GM12878 (cell line): ENCODE data around the gene GRXCR1. TPM values are rescaled to one million over a fixed set of nuclear protein-coding genes. Genes with fewer than 3 reads are reported as not detected.

ENCODE experiments used
- CBX3 ChIP-seq: fragments of 200-600 bp; sonication (generic); IDR thresholded peaks from 2 replicates; pipeline ENCODE4 v1.6.1; 2016; ENCODE audit warnings: low read depth, borderline replicate concordance
- DPF2 ChIP-seq: fragments of 450-650 bp; IDR thresholded peaks from 2 replicates; pipeline ENCODE4 v1.6.1; 2017; ENCODE audit warnings: mild to moderate bottlenecking
- MEF2B ChIP-seq: fragments of 450-650 bp; IDR thresholded peaks from 2 replicates; pipeline ENCODE4 v1.6.1; 2018; ENCODE audit warnings: mild to moderate bottlenecking, moderate library complexity; ENCODE audit not compliant: partially characterized antibody, poor library complexity, severe bottlenecking
- RAD51 ChIP-seq: fragments of 450-650 bp; IDR thresholded peaks from 2 replicates; pipeline ENCODE4 v1.6.1; 2016; ENCODE audit warnings: moderate library complexity, mild to moderate bottlenecking, inconsistent platforms
- SRF ChIP-seq, 2 experiments: IDR thresholded peaks; 2 replicates each; pipeline ENCODE4 v1.6.1; 2011; ENCODE audit warnings: low read depth in 2 of 2, low read length in 2 of 2, mild to moderate bottlenecking in 1 of 2, moderate library complexity in 1 of 2
- TBL1XR1 ChIP-seq: IDR thresholded peaks from 2 replicates; pipeline ENCODE4 v1.6.1; 2012; ENCODE audit warnings: low read depth, low read length, improper control_type of control experiment
- TCF12 ChIP-seq: IDR thresholded peaks from 2 replicates; pipeline ENCODE4 v1.6.1; 2011; ENCODE audit warnings: low read depth, mild to moderate bottlenecking, low read length
- USF1 ChIP-seq: IDR thresholded peaks from 2 replicates; pipeline ENCODE4 v1.6.1; 2011; ENCODE audit warnings: borderline replicate concordance, low read depth, mild to moderate bottlenecking, moderate library complexity, mixed read lengths, low read length; ENCODE audit not compliant: insufficient read depth; ENCODE audit errors: extremely low read length
- polyA plus RNA-seq, 11 experiments: library from polyadenylated mRNA; depleted of rRNA in 4 of 11; unstranded in 6 of 11; stranded (reverse) in 5 of 11; fragments of >200 nt; fragmentation: Nextera tagmentation in 4 of 11; fragmentation: Illumina TruSeq in 1 of 11; extraction: Ambion mirVana in 4 of 11; extraction: Trizol in 1 of 11; gene quantifications; 1 replicate in 1 of 11; 2 replicates in 10 of 11; pipeline versions ENCODE4 v1.2.1 to v1.2.3, GENCODE V29; 2011 to 2016; ENCODE audit warnings: inconsistent platforms in 2 of 11, missing spikeins in 2 of 11, low read depth in 1 of 11
- total RNA-seq, 4 experiments: library from RNA; depleted of rRNA in 3 of 4; stranded (reverse); fragments of >200 nt in 3 of 4; fragmentation: Illumina TruSeq in 1 of 4; extraction: Trizol in 1 of 4; gene quantifications; 2 replicates each; pipeline versions ENCODE4 v1.2.1 to v1.2.3, GENCODE V29; 2013 to 2021
- TF ChIP-seq, protein P1 (sequence below): fragments of 450-650 bp; conservative IDR thresholded peaks from 2 replicates; pipeline ENCODE4 v1.6.1; 2017; ENCODE audit warnings: mild to moderate bottlenecking, moderate library complexity
- TF ChIP-seq, protein P2 (sequence below): fragments of 450-650 bp; formaldehyde crosslinking; IDR thresholded peaks from 2 replicates; pipeline ENCODE4 v1.4.0; 2020; ENCODE audit warnings: mild to moderate bottlenecking, moderate library complexity

Gene GRXCR1
- total and polyA plus RNA-seq, 10 of the 15 experiments (the other 5 are each of a cell fraction or from before 2014, with no cell fraction given) = not detected

DNA sequence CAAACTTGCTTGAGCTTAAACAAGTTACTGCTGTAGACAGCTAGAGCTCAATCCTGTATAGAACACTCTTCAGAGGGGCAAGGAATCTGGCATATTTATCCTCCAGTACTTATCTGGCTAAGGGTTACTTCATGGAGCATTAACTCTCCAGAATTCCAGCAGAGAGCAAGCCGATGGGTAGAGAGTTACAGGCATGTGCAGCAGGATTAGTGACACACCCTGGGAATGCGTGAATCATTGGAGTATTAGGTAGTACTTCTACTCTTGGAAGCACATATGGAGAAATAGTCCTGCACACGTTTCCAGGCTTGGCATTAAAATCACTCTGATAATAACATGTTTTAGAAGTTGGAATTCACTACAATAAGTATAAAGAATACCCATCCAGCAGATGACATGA lies 35.4 kb downstream of the GRXCR1 start (continued):
- TF ChIP-seq RAD51 (no peak), CBX3 (no peak), SRF (IDR thresholded peaks at IDR 0.05; ENCODE audit: low read depth in 2 of 2, low read length in 2 of 2) (no peak), MEF2B (no peak), TCF12 (no peak), DPF2 (no peak), TBL1XR1 (no peak), USF1 (no peak)
- TF ChIP-seq, protein P1, sequence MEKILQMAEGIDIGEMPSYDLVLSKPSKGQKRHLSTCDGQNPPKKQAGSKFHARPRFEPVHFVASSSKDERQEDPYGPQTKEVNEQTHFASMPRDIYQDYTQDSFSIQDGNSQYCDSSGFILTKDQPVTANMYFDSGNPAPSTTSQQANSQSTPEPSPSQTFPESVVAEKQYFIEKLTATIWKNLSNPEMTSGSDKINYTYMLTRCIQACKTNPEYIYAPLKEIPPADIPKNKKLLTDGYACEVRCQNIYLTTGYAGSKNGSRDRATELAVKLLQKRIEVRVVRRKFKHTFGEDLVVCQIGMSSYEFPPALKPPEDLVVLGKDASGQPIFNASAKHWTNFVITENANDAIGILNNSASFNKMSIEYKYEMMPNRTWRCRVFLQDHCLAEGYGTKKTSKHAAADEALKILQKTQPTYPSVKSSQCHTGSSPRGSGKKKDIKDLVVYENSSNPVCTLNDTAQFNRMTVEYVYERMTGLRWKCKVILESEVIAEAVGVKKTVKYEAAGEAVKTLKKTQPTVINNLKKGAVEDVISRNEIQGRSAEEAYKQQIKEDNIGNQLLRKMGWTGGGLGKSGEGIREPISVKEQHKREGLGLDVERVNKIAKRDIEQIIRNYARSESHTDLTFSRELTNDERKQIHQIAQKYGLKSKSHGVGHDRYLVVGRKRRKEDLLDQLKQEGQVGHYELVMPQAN = no peak
- TF ChIP-seq, protein P2, sequence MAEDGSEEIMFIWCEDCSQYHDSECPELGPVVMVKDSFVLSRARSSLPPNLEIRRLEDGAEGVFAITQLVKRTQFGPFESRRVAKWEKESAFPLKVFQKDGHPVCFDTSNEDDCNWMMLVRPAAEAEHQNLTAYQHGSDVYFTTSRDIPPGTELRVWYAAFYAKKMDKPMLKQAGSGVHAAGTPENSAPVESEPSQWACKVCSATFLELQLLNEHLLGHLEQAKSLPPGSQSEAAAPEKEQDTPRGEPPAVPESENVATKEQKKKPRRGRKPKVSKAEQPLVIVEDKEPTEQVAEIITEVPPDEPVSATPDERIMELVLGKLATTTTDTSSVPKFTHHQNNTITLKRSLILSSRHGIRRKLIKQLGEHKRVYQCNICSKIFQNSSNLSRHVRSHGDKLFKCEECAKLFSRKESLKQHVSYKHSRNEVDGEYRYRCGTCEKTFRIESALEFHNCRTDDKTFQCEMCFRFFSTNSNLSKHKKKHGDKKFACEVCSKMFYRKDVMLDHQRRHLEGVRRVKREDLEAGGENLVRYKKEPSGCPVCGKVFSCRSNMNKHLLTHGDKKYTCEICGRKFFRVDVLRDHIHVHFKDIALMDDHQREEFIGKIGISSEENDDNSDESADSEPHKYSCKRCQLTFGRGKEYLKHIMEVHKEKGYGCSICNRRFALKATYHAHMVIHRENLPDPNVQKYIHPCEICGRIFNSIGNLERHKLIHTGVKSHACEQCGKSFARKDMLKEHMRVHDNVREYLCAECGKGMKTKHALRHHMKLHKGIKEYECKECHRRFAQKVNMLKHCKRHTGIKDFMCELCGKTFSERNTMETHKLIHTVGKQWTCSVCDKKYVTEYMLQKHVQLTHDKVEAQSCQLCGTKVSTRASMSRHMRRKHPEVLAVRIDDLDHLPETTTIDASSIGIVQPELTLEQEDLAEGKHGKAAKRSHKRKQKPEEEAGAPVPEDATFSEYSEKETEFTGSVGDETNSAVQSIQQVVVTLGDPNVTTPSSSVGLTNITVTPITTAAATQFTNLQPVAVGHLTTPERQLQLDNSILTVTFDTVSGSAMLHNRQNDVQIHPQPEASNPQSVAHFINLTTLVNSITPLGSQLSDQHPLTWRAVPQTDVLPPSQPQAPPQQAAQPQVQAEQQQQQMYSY = no peak
